Small intestine (tissue), 7 donors: Measurements from ENCODE around the gene OTOGL. TPM values are rescaled to one million over a fixed set of nuclear protein-coding genes. Genes with fewer than 3 reads are reported as not detected.
"Not testable (repeated sequence)": the region's sequence is repeated elsewhere in the genome, so short reads cannot be mapped to it uniquely, and the experiment has no call there.

ENCODE experiments used
- DNase-seq, 2 donors: peaks; one replicate each; pipeline versions ENCODE4 v3.0.0 to v3.0.0-alpha.2; 2013
- FAIRE-seq: peaks from 2 replicates; lab custom pipeline; 2012; peaks lifted over from hg19 to GRCh38; lab: Jason Lieb, UNC
- H3K27ac ChIP-seq, 3 donors: one replicate each; pipeline ENCODE4 v1.5.1; 2013; ENCODE audit warnings: low read length in 2 of 3, mild to moderate bottlenecking in 2 of 3, control low read depth in 1 of 3, inconsistent platforms in 1 of 3, low read depth in 1 of 3, moderate library complexity in 1 of 3
- H3K27me3 ChIP-seq, 3 donors: one replicate each; pipeline ENCODE4 v1.6.1; 2013; ENCODE audit warnings: low read length in 3 of 3, inconsistent platforms in 1 of 3; ENCODE audit not compliant: control insufficient read depth in 3 of 3, insufficient read depth in 3 of 3
- H3K36me3 ChIP-seq, 3 donors: one replicate each; pipeline ENCODE4 v1.6.1; 2013; ENCODE audit warnings: low read length in 3 of 3, inconsistent platforms in 1 of 3, low read depth in 1 of 3, mild to moderate bottlenecking in 1 of 3, moderate library complexity in 1 of 3; ENCODE audit not compliant: control insufficient read depth in 3 of 3, insufficient read depth in 2 of 3
- H3K4me1 ChIP-seq, 3 donors: one replicate each; pipeline ENCODE4 v1.6.1; 2013; ENCODE audit warnings: low read length in 2 of 3, inconsistent platforms in 1 of 3, low read depth in 1 of 3, mild to moderate bottlenecking in 1 of 3, moderate library complexity in 1 of 3; ENCODE audit not compliant: control insufficient read depth in 3 of 3, insufficient read depth in 2 of 3
- H3K4me3 ChIP-seq, 3 donors: one replicate each; pipeline ENCODE4 v1.5.1; 2013; ENCODE audit warnings: low read length in 3 of 3, control low read depth in 1 of 3, inconsistent platforms in 1 of 3, low read depth in 1 of 3, mild to moderate bottlenecking in 1 of 3, moderate library complexity in 1 of 3
- H3K9me3 ChIP-seq, 2 donors: one replicate each; pipeline ENCODE4 v1.6.1; 2013; ENCODE audit warnings: low read depth in 1 of 2, low read length in 1 of 2; ENCODE audit not compliant: control insufficient read depth in 2 of 2, insufficient read depth in 1 of 2
- WGBS, 3 donors: extraction: QIAGEN DNeasy Blood & Tissue Kit; methylation state at CpG; one replicate each; pipeline ENCODE4 v1.1.7; 2013; 5-methylcytosine and 5-hydroxymethylcytosine counted together
- polyA plus RNA-seq, 4 donors: library from polyadenylated mRNA; stranded (reverse) in 3 of 4; unstranded in 1 of 4; fragments of 200-250 nt in 3 of 4; fragments of 120-200 nt in 1 of 4; gene quantifications; one replicate each; pipeline versions ENCODE4 v1.2.1 to v1.2.3, GENCODE V29; 2013
- donor health status: healthy with polysubstance abuse.
- donor health status: control.
- donor health status: control.
- donor health status: Bipolar disorder and iron deficiency.
- donor health status: healthy.

Gene OTOGL
- polyA plus RNA-seq, 4 donors: 0.09 to 0.44 TPM; not detected in 2

DNA sequence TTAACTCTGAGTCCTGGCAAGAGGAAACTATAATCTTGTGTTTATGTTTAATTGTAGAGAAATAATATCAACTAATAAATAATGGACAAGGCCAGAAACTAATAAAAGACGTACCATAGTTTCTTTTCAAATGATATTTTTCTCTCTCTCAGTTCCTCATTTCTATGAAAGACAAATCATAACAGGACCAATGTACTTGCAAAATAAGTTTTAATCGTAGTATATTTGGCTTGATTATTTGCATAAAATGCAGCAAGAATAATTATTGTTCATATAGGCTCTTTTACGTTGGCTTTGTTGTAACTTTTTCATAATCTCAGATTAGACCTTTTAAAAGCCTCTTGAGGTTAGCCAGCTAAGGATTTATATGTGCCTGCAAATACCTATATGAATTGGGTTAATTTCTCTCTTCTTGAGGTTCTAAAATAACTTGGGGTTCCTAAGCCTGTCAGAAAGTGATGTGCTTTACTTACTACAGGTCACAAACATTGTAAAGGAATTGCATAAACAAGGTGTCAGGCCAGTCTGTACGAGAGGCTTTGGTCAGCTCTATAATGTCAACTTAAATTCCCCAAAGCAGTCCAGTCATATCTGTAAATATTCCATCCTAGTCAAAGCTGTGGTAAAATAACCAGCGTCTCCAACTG, 191.9 kb downstream of the OTOGL start:
- no peaks in the 10 kb centered on the region for H3K9me3 ChIP-seq
- H3K4me1 ChIP-seq: no peaks in the 10 kb centered on the region
- H3K27ac ChIP-seq: no peak overlapping the region
- no peak overlapping the region for H3K4me3 ChIP-seq
- no peak for DNase-seq
- 62 to 78% (median 66%) methylated on average over 5 of the region's 5 CpGs for WGBS, 3 donors
- FAIRE-seq: no peak
- H3K27me3 ChIP-seq: no peaks in the 10 kb centered on the region
- H3K36me3 ChIP-seq: no peaks in the 10 kb centered on the region

DNA sequence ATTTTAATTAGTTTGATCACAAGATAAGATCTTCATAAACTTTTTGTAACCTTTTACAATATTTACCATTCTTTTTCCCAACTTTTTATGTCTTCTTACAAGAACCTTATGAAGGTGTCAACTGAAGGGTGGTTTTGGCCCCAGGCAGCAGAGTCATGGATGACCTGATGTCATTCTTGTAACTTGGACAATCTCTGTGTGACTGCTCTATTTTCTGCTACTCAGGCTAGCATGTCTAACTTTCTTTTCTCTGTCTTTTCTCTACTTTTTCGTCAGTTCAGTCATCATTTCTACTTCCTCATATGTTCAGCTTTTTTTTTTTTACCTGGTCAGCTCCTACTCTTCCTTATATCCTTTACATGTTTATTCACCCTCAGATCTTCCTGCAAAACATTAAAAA, 194.0 kb downstream of the OTOGL start:
- H3K9me3 ChIP-seq: no peaks in the 10 kb centered on the region
- no peaks in the 10 kb centered on the region for H3K4me1 ChIP-seq
- peaks cover 0 to 3% (median 0%) of the 10 kb centered on the region in 3 donors for H3K27me3 ChIP-seq
- H3K27ac ChIP-seq: no peak overlapping the region
- DNase-seq: no peak
- H3K4me3 ChIP-seq: no peak overlapping the region
- FAIRE-seq: no peak
- H3K36me3 ChIP-seq: no peaks in the 10 kb centered on the region
- WGBS, 3 donors: 62 to 85% (median 65%) methylated on average over 1 of the region's 1 CpG

DNA sequence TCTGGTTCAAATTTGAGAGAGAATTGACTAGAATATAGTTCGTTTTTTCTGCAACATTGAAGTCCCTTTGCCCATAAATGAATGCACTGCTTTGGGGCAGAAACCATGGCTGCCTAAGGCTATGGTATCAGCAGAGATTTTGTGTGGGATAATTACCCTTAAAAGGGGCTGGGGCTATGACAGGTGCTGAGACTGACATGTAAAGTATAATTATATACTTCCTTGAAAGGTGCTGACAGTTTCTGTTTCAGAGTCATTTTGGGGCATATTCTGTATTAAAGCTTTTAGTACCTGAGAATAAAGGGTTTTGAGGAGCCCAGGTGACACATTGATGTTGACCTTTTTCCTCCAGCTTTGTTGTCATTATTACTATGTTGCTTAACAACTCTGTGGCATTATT, 194.4 kb downstream of the OTOGL start:
- no peak for FAIRE-seq
- no peaks in the 10 kb centered on the region for H3K4me1 ChIP-seq
- no peak for DNase-seq
- H3K36me3 ChIP-seq: no peaks in the 10 kb centered on the region
- WGBS, 3 donors: 12 to 43% (median 16%) methylated on average over 1 of the region's 1 CpG
- no peak overlapping the region for H3K4me3 ChIP-seq
- peaks cover 0 to 3% (median 0%) of the 10 kb centered on the region in 3 donors for H3K27me3 ChIP-seq
- no peak overlapping the region for H3K27ac ChIP-seq
- no peaks in the 10 kb centered on the region for H3K9me3 ChIP-seq

- no peak for FAIRE-seq
- H3K4me3 ChIP-seq: no peak overlapping the region
- 71 to 87% (median 71%) methylated on average over 1 of the region's 1 CpG for WGBS, 3 donors
- peaks cover 0 to 3% (median 0%) of the 10 kb centered on the region in 3 donors for H3K27me3 ChIP-seq
- no peaks in the 10 kb centered on the region for H3K9me3 ChIP-seq
- H3K36me3 ChIP-seq: no peaks in the 10 kb centered on the region
- no peaks in the 10 kb centered on the region for H3K4me1 ChIP-seq
- H3K27ac ChIP-seq: no peak overlapping the region
- no peak for DNase-seq
Measured at GRCh38 chr12:80299219-80299618, 199.9 kb downstream of the OTOGL start.

- DNase-seq: no peak
- Histone ChIP-seq H3K9me3 (no peaks in the 10 kb centered on the region), H3K36me3 (no peaks in the 10 kb centered on the region), H3K27me3 (peaks cover 0 to 3% (median 0%) of the 10 kb centered on the region in 3 donors), H3K4me1 (no peaks in the 10 kb centered on the region), H3K27ac (no peak overlapping the region), H3K4me3 (no peak overlapping the region)
- FAIRE-seq: no peak
- 75 to 83% (median 76%) methylated on average over 3 of the region's 3 CpGs for WGBS, 3 donors
Measured at GRCh38 chr12:80299976-80300375, 200.6 kb downstream of the OTOGL start.

DNA sequence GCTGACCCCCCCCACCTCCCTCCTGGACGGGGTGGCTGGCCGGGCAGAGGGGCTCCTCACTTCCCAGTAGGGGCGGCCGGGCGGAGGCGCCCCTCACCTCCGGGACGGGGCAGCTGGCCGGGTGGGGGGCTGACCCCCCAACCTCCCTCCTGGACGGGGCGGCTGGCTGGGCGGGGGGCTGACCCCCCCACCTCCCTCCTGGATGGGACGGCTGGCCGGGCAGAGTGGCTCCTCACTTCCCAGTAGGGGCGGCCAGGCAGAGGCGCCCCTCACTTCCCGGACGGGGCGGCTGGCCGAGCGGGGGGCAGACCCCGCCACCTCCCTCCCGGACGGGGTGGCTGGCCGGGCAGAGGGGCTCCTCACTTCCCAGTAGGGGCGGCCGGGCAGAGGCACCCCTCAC, 208.1 kb downstream of the OTOGL start:
- not testable (repeated sequence) for FAIRE-seq, H3K4me1 ChIP-seq, H3K9me3 ChIP-seq, DNase-seq, H3K27ac ChIP-seq, H3K4me3 ChIP-seq, H3K27me3 ChIP-seq, H3K36me3 ChIP-seq
- 94 to 99% (median 95%) methylated on average over 15 to 27 of the region's 27 CpGs for WGBS, 3 donors

- 33 to 52% (median 50%) methylated on average over 3 of the region's 3 CpGs for WGBS, 3 donors
- Histone ChIP-seq H3K36me3 (no peaks in the 10 kb centered on the region), H3K4me3 (no peak overlapping the region), H3K27me3 (no peaks in the 10 kb centered on the region), H3K27ac (no peak overlapping the region), H3K9me3 (no peaks in the 10 kb centered on the region), H3K4me1 (no peaks in the 10 kb centered on the region)
- DNase-seq: no peak
- FAIRE-seq: no peak
Measured at GRCh38 chr12:80313209-80313608, 213.9 kb downstream of the OTOGL start.

- H3K27ac ChIP-seq: no peak overlapping the region
- H3K36me3 ChIP-seq: no peaks in the 10 kb centered on the region
- no peaks in the 10 kb centered on the region for H3K4me1 ChIP-seq
- no peak overlapping the region for H3K4me3 ChIP-seq
- FAIRE-seq: no peak
- WGBS, 3 donors: 83 to 95% (median 83%) methylated on average over 1 of the region's 1 CpG
- no peaks in the 10 kb centered on the region for H3K27me3 ChIP-seq
- H3K9me3 ChIP-seq: no peaks in the 10 kb centered on the region
- no peak for DNase-seq
Measured at GRCh38 chr12:80314741-80315140, 215.4 kb downstream of the OTOGL start.

DNA sequence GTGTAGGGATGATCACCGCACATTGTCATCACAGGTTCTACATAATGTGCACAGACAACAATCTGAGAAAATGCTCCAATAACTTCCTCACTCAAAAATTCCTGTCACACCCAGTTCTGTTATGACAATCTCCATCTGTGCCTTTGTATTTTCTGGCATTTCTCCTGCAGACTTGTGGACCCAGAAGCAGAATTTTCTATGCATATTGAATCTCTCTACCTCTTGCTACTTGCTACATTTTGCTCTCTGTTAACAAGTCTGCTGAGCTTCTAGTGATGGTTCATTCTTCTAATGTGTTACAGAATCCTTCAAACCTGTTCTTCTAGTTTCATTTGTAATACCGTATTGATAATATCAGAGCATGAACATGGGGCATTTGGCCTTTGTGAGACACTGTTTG, 216.9 kb downstream of the OTOGL start:
- no peak for FAIRE-seq
- Histone ChIP-seq H3K36me3 (no peaks in the 10 kb centered on the region), H3K4me1 (no peaks in the 10 kb centered on the region), H3K27ac (no peak overlapping the region), H3K4me3 (no peak overlapping the region), H3K27me3 (no peaks in the 10 kb centered on the region), H3K9me3 (no peaks in the 10 kb centered on the region)
- WGBS, 3 donors: 55 to 72% (median 68%) methylated on average over 2 of the region's 2 CpGs
- no peak for DNase-seq
